Vagina (tissue), 2 donors: ENCODE data around the gene HRH3. TPM values are rescaled to one million over a fixed set of nuclear protein-coding genes. Genes with fewer than 3 reads are reported as not detected.

Experiments used
- DNase-seq, 2 donors: peaks; one replicate each; pipeline ENCODE4 v3.0.0-alpha.2; 2017; ENCODE audit errors: extremely low spot score in 2 of 2
- H3K27ac ChIP-seq: fragments of 200-600 bp; sonication (generic); one replicate; pipeline ENCODE4 v1.5.1; 2019
- H3K27me3 ChIP-seq: fragments of 200-600 bp; sonication (generic); one replicate; pipeline ENCODE4 v1.5.1; 2019
- H3K36me3 ChIP-seq, 2 donors: fragments of 200-600 bp; sonication (generic); one replicate each; pipeline ENCODE4 v1.5.1; 2017 to 2019
- H3K4me1 ChIP-seq: fragments of 200-600 bp; sonication (generic); one replicate; pipeline ENCODE4 v1.5.1; 2019
- H3K4me3 ChIP-seq, 2 donors: fragments of 200-600 bp; sonication (generic); 1 replicate in 1 of 2; 2 replicates in 1 of 2; pipeline ENCODE4 v1.5.1; 2016 to 2019
- H3K9me3 ChIP-seq: fragments of 200-600 bp; sonication (generic); one replicate; pipeline ENCODE4 v1.5.1; 2019
- CTCF ChIP-seq, 3 experiments: fragments of 450-650 bp in 2 of 3; fragments of 200-600 bp in 1 of 3; sonication (generic) in 1 of 3; IDR thresholded peaks; one replicate each; pipeline ENCODE4 v1.5.1; 2017 to 2019; ENCODE audit warnings: antibody characterized with exemption in 3 of 3, mild to moderate bottlenecking in 2 of 3, moderate library complexity in 2 of 3
- POLR2A ChIP-seq, 2 donors: fragments of 450-650 bp; IDR thresholded peaks; one replicate each; pipeline ENCODE4 v1.6.1; 2017; ENCODE audit warnings: antibody characterized with exemption in 2 of 2, mild to moderate bottlenecking in 2 of 2, moderate library complexity in 2 of 2
- POLR2AphosphoS5 ChIP-seq, 2 donors: sonication (generic); formaldehyde crosslinking; IDR thresholded peaks; one replicate each; pipeline ENCODE4 v1.9.0; 2017; ENCODE audit warnings: antibody characterized with exemption in 2 of 2, mild to moderate bottlenecking in 2 of 2, low read depth in 1 of 2; ENCODE audit not compliant: insufficient read depth in 1 of 2
- intact Hi-C: fragments of 100-400 bp; cut with DNase I; formaldehyde crosslinking; loops from one replicate; pipeline ENCODE4 v1.15.1; 2023
- total RNA-seq: library from RNA; depleted of rRNA; stranded (reverse); fragments of >200 nt; gene quantifications from one replicate; pipeline ENCODE4 v1.2.3, GENCODE V29; 2016

The HRH3 gene
- total RNA-seq, 1 donor from 2014 or later = not detected

DNA sequence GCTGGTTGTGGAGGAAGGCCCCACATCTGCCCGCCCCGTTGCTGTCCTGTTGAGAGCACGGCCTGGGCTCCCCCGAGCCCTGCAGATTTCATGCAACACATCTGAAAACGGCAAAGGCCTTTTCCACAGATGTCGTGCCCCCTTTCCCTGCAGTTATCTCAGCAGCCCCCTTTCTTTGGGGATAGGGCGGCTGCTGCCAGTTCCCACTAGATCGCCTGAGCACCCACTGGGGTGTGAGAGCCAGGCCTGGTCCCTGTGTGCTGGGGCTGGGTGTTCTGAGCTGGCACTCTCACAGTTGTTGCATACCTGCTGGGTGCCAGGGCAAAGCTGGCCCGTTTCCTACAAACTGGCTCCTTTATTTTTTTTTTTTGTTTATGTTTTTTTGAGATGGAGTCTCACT, 49.5 kb downstream of the HRH3 start:
- intact Hi-C loops = no loop called here
- TF ChIP-seq POLR2AphosphoS5 (IDR thresholded peaks at IDR 0.05; ENCODE audit: insufficient read depth in 1 of 2, low read depth in 1 of 2) (no peak), CTCF (IDR thresholded peaks at IDR 0.05) (no peak), POLR2A (IDR thresholded peaks at IDR 0.05) (no peak)
- Histone ChIP-seq H3K27me3 (no peaks in the 10 kb centered on the region), H3K4me3 (no peak overlapping the region), H3K36me3 (peaks cover 0 to 21% of the 10 kb centered on the region in 2 donors), H3K9me3 (no peaks in the 10 kb centered on the region), H3K27ac (no peak overlapping the region), H3K4me1 (no peaks in the 10 kb centered on the region)
- DNase-seq = no peak

DNA sequence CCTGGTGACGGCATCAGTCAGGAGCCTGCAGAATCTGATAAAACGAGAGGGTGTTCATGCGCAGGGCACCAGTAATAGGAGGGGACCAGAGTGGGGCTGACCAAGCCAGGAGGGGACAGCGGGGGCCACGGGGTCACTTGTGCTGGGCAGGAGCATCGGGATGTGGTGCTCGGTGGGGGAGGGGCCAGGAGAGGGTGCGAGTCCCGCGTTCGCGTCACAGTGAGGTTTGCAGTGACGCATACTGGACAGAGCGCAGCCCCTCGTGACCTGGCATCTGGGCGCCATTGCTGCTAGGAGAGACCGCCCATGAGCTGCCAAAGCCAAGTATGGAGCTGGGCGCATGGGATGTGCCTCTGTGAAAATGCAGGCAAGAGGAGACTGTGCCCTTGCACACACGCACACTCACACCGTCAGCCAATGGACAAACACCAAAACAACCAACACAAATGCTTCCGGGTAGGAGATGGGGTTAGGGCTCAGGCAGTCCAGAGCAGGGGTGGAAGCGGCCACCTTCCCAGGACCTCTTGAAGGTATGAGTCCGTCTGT, 51.1 kb downstream of the HRH3 start:
- no peak for DNase-seq
- Histone ChIP-seq H3K9me3 (no peaks in the 10 kb centered on the region), H3K27ac (no peak overlapping the region), H3K4me1 (no peaks in the 10 kb centered on the region), H3K36me3 (peaks cover 0 to 34% of the 10 kb centered on the region in 2 donors), H3K4me3 (no peak overlapping the region), H3K27me3 (no peaks in the 10 kb centered on the region)
- intact Hi-C loops = no loop called here
- TF ChIP-seq POLR2AphosphoS5 (IDR thresholded peaks at IDR 0.05; ENCODE audit: insufficient read depth in 1 of 2, low read depth in 1 of 2) = no peak
- TF ChIP-seq POLR2A (IDR thresholded peaks at IDR 0.05) = no peak
- TF ChIP-seq CTCF (IDR thresholded peaks at IDR 0.05) = no peak

- Histone ChIP-seq H3K4me3 (no peak overlapping the region), H3K27me3 (no peaks in the 10 kb centered on the region), H3K4me1 (no peaks in the 10 kb centered on the region), H3K36me3 (peaks cover 0 to 35% of the 10 kb centered on the region in 2 donors), H3K9me3 (no peaks in the 10 kb centered on the region), H3K27ac (no peak overlapping the region)
- no peak for DNase-seq
- TF ChIP-seq POLR2AphosphoS5 (IDR thresholded peaks at IDR 0.05; ENCODE audit: insufficient read depth in 1 of 2, low read depth in 1 of 2) (no peak), POLR2A (IDR thresholded peaks at IDR 0.05) (no peak), CTCF (IDR thresholded peaks at IDR 0.05) (no peak)
- intact Hi-C loops = no loop called here
These were observed 52.0 kb downstream of the HRH3 start for GRCh38 chr20:62168061-62168460.

DNA sequence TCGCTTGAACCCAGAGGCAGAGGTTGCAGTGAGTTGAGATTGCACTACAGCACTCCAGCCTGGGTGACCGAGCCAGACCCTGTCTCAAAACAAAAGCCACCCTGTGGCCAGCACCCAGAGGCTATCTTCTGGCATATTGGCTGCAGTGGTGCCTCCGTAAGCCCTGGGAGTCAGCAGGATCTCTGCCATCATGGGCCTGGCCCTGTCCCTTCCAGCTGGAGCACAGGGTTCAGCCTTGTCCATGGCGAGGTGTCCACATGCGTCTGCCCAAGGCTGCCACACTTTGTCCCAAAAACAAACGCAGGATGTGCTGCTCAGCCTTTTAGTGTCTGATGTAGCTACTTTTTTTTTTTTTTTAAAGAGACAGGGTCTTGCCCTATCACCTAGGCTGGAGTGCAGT, 52.6 kb downstream of the HRH3 start:
- Histone ChIP-seq H3K27ac (no peak overlapping the region), H3K27me3 (no peaks in the 10 kb centered on the region), H3K36me3 (peaks cover 0 to 41% of the 10 kb centered on the region in 2 donors), H3K4me1 (no peaks in the 10 kb centered on the region), H3K9me3 (no peaks in the 10 kb centered on the region), H3K4me3 (no peak overlapping the region)
- DNase-seq = no peak
- intact Hi-C loops = no loop called here
- TF ChIP-seq CTCF (IDR thresholded peaks at IDR 0.05) (no peak), POLR2A (IDR thresholded peaks at IDR 0.05) (no peak), POLR2AphosphoS5 (IDR thresholded peaks at IDR 0.05; ENCODE audit: insufficient read depth in 1 of 2, low read depth in 1 of 2) (no peak)

DNA sequence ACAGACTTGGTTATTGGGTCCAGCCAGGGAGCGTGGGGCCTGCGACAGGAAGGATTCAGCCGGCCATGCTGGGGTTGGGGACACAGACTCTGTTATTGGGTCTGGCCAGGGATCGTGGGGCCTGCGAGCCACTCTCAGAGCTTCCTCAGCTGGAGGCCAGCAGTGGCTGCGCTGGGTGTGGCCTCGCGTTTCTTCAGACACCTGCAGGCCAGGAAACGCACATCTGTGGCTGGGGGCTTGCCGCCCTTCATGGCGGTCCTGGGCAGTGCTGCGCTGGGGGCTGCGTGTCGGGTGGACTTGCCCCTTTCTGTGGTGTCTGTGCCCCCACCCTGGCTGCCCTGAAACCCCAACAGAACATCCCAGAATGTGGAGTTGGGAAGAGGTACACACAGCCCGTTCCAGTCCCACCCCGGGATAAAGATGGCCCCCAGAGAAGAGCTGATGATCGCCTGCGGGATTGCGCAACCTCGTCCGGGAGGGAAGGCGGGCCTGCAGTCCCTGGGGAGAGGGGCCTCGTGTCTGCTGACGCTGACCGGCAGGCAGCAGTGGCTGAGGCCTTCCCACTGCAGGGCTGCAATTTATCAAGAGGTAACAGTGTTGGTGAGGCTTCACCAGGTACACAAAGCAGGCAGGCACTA, 54.2 kb downstream of the HRH3 start:
- Histone ChIP-seq H3K36me3 (peaks cover 0 to 52% of the 10 kb centered on the region in 2 donors), H3K9me3 (no peaks in the 10 kb centered on the region), H3K4me1 (no peaks in the 10 kb centered on the region), H3K4me3 (no peak overlapping the region), H3K27me3 (no peaks in the 10 kb centered on the region), H3K27ac (no peak overlapping the region)
- no peak for TF ChIP-seq POLR2AphosphoS5 (IDR thresholded peaks at IDR 0.05; ENCODE audit: insufficient read depth in 1 of 2, low read depth in 1 of 2)
- TF ChIP-seq CTCF (IDR thresholded peaks at IDR 0.05) = no peak
- no peak for TF ChIP-seq POLR2A (IDR thresholded peaks at IDR 0.05)
- DNase-seq = no peak
- intact Hi-C loops = no loop called here
